HEK293T (cell line): ENCODE data around the gene LRP1B.

ENCODE experiments used
- ARNT ChIP-seq: fragments of 450-650 bp; IDR thresholded peaks from 2 replicates; pipeline ENCODE4 v1.6.1; 2017; ENCODE audit warnings: mild to moderate bottlenecking
- BHLHE40 ChIP-seq: fragments of 450-650 bp; IDR thresholded peaks from 2 replicates; pipeline ENCODE4 v1.6.1; 2016; ENCODE audit warnings: mild to moderate bottlenecking, moderate library complexity, borderline replicate concordance
- CTBP1 ChIP-seq: fragments of 450-650 bp; IDR thresholded peaks from 2 replicates; pipeline ENCODE4 v1.6.1; 2016; ENCODE audit warnings: borderline replicate concordance
- ELF4 ChIP-seq: fragments of 450-650 bp; IDR thresholded peaks from 2 replicates; pipeline ENCODE4 v1.6.1; 2017; ENCODE audit warnings: antibody characterized with exemption
- FOXA1 ChIP-seq: fragments of 450-650 bp; IDR thresholded peaks from 2 replicates; pipeline ENCODE4 v1.6.1; 2016; ENCODE audit warnings: mild to moderate bottlenecking
- FOXK2 ChIP-seq: fragments of 450-650 bp; IDR thresholded peaks from 2 replicates; pipeline ENCODE4 v1.6.1; 2016; ENCODE audit warnings: mild to moderate bottlenecking
- FOXM1 ChIP-seq: fragments of 450-650 bp; IDR thresholded peaks from 2 replicates; pipeline ENCODE4 v1.6.1; 2017; ENCODE audit warnings: mild to moderate bottlenecking, borderline replicate concordance
- HDGF ChIP-seq: fragments of 450-650 bp; IDR thresholded peaks from 2 replicates; pipeline ENCODE4 v1.6.1; 2017; ENCODE audit warnings: antibody characterized with exemption, borderline replicate concordance
- NFRKB ChIP-seq: fragments of 450-650 bp; IDR thresholded peaks from 2 replicates; pipeline ENCODE4 v1.6.1; 2016; ENCODE audit warnings: mild to moderate bottlenecking, moderate library complexity
- SP1 ChIP-seq: fragments of 450-650 bp; IDR thresholded peaks from 2 replicates; pipeline ENCODE4 v1.6.1; 2017
- SUZ12 ChIP-seq: fragments of 450-650 bp; IDR thresholded peaks from 2 replicates; pipeline ENCODE4 v1.6.1; 2016; ENCODE audit warnings: mild to moderate bottlenecking
- TARDBP ChIP-seq: fragments of 450-650 bp; IDR thresholded peaks from 2 replicates; pipeline ENCODE4 v1.6.1; 2016
- ZNF384 ChIP-seq: fragments of 450-650 bp; IDR thresholded peaks from 2 replicates; pipeline ENCODE4 v1.6.1; 2016
- TF ChIP-seq, protein P1 (sequence below): fragments of 450-650 bp; IDR thresholded peaks from 2 replicates; pipeline ENCODE4 v1.6.1; 2016

DNA sequence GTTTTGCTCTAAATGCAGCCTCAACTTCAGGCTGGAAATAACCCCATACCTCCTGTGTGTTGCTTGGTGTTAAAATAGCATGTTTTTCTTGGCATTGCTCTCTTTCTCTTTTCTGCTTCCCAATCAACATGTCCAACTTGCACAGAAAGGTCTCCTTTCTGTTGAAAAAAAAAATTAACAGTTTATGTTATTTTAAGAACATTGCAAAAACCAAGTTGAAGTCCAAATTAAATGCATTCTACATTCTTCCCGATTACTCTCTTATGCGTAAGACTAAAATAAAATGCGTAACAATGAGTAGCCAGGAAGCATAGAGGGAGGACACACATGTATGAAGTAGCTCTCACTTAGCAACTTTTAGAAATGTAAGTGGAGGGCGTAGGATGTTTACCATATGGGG, 1944.5 kb downstream of the LRP1B start:
- TF ChIP-seq FOXK2 = no peak
- TF ChIP-seq BHLHE40 = no peak
- no peak for TF ChIP-seq SUZ12
- TF ChIP-seq NFRKB = no peak
- TF ChIP-seq SP1 = no peak
- TF ChIP-seq TARDBP = no peak
- no peak for TF ChIP-seq FOXM1
- no peak for TF ChIP-seq ZNF384
- no peak for TF ChIP-seq ELF4
- TF ChIP-seq, protein P1, sequence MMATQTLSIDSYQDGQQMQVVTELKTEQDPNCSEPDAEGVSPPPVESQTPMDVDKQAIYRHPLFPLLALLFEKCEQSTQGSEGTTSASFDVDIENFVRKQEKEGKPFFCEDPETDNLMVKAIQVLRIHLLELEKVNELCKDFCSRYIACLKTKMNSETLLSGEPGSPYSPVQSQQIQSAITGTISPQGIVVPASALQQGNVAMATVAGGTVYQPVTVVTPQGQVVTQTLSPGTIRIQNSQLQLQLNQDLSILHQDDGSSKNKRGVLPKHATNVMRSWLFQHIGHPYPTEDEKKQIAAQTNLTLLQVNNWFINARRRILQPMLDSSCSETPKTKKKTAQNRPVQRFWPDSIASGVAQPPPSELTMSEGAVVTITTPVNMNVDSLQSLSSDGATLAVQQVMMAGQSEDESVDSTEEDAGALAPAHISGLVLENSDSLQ = no peak
- TF ChIP-seq ARNT = no peak
- TF ChIP-seq CTBP1 = no peak
- no peak for TF ChIP-seq FOXA1
- TF ChIP-seq HDGF = no peak
